ENCODE data around the gene FABP7. TPM values are rescaled to one million over a fixed set of nuclear protein-coding genes. Genes with fewer than 3 reads are reported as not detected.
"Not testable (repeated sequence)": the region's sequence is repeated elsewhere in the genome, so short reads cannot be mapped to it uniquely, and the experiment has no call there.

Gene FABP7
- total RNA-seq, 6 experiments from 2014 or later = not detected

DNA sequence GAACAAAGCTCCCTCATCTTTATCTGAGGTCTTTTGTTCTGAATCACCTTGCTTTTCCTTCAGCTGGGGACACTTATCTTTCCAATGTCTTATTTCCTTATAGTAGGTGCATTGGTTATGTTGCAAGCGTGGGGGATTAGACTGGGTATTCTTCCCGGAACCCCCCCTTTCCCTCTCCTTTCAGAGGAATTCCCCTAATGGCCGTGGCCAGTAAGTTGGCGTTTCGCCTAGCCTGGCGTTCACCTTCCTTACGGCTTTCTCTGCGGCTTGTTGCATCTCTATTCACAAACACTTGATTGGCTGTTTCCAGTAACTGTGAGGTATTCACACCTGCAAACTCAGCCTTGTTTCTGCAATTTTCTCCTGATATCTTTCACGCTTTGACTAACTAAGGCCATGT is 32.8 kb upstream of the FABP7 start:
- H3K4me1 Mint-ChIP-seq (ENCODE audit: low read depth) = no peaks in the 10 kb centered on the region
- H3K4me3 Mint-ChIP-seq = no peak overlapping the region
- no peaks in the 10 kb centered on the region for H3K9me3 Mint-ChIP-seq
- H3K27ac Mint-ChIP-seq = no peak overlapping the region
- H3K27me3 Mint-ChIP-seq (ENCODE audit: insufficient read depth) = peaks cover 7% of the 10 kb centered on the region
- TF ChIP-seq CTCF (IDR thresholded peaks at IDR 0.05) = no peak
- H3K36me3 Mint-ChIP-seq (ENCODE audit: low read depth) = no peaks in the 10 kb centered on the region
- no peak for DNase-seq

- Mint-ChIP-seq H3K4me1 (ENCODE audit: low read depth) (no peaks in the 10 kb centered on the region), H3K36me3 (ENCODE audit: low read depth) (no peaks in the 10 kb centered on the region), H3K4me3 (no peak overlapping the region), H3K27me3 (ENCODE audit: insufficient read depth) (peaks cover 8% of the 10 kb centered on the region), H3K9me3 (no peaks in the 10 kb centered on the region), H3K27ac (no peak overlapping the region)
- no peak for TF ChIP-seq CTCF (IDR thresholded peaks at IDR 0.05)
- no peak for DNase-seq
Measured at GRCh38 chr6:122747573-122747972, 31.9 kb upstream of the FABP7 start.

DNA sequence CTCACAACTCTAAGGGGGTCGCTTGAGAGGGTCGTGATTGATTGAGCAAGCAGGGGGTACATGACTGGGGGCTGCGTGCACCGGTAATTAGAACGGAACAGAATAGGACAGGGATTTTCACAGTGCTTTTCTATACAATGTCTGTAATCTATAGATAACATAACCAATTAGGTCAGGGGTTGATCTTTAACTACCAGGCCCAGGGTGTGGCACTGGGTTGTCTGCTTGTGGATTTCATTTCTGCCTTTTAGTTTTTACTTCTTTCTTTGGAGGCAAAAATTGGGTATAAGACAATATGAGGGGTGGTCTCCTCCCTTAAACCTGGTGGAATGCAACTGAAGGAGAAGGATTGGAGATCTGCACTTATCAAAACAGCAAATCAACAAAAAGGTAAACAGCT is 30.6 kb upstream of the FABP7 start:
- H3K9me3 Mint-ChIP-seq; H3K4me3 Mint-ChIP-seq; H3K36me3 Mint-ChIP-seq (ENCODE audit: low read depth); H3K4me1 Mint-ChIP-seq (ENCODE audit: low read depth); DNase-seq; H3K27ac Mint-ChIP-seq: not testable (repeated sequence)
- peaks cover 13% of the 10 kb centered on the region for H3K27me3 Mint-ChIP-seq (ENCODE audit: insufficient read depth)

DNA sequence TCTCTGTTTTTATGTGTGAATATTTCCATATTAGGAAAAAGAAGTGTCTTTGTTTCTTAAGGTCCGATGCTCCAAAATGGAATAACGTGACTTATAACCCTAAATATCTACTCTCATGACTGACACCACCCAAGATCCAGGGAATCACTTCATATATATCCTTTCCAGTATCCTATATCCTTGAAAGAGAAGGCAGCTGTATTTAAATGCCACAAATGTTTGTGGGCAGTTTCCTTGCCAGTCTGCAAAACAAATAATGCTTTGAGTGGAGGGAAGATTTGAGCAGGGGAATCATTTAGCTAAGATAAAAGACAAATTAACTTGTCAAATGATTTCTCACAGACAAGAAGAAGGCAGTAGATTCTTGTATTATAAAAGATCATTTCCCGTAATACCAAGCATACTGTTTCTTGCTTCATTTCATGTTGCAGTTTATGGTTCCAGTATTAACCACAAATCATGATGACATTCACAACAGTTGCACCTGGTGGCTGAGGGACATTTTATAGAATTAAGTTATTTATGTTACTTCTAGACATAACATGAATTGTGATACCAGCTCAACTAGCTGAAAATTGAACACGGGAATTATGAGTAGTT is 30.0 kb upstream of the FABP7 start:
- no peak for DNase-seq
- TF ChIP-seq CTCF (IDR thresholded peaks at IDR 0.05) = no peak
- H3K9me3 Mint-ChIP-seq = no peaks in the 10 kb centered on the region
- no peak overlapping the region for H3K27ac Mint-ChIP-seq
- peaks cover 7% of the 10 kb centered on the region; the same call in 1 of the 2 replicates for H3K4me1 Mint-ChIP-seq (ENCODE audit: low read depth)
- H3K4me3 Mint-ChIP-seq = no peak overlapping the region
- H3K36me3 Mint-ChIP-seq (ENCODE audit: low read depth) = no peaks in the 10 kb centered on the region
- peaks cover 13% of the 10 kb centered on the region for H3K27me3 Mint-ChIP-seq (ENCODE audit: insufficient read depth)

DNA sequence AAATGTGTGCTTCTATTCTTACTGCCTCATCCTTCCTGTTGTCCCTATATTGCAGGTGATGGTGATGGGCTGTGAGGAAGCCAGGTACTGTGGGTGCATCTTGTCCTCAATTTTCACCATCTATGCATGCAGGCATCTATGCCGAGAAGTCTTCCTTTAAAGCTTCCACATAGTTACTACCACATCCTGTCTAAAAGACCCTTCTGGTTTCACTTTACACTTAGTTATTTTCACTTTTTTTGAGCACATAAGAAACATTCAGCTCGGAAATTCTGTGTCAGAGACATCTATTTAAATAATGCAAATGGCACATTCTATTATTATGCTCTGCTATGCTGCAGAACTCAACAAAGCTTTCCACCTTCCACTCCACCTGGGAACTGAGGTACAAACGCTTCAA is 28.2 kb upstream of the FABP7 start:
- TF ChIP-seq CTCF (IDR thresholded peaks at IDR 0.05) = no peak

GRCh38 chr6:122752459-122752858 is 27.1 kb upstream of the FABP7 start:
- H3K9me3 Mint-ChIP-seq = no peaks in the 10 kb centered on the region
- H3K36me3 Mint-ChIP-seq (ENCODE audit: low read depth) = no peaks in the 10 kb centered on the region
- H3K4me3 Mint-ChIP-seq = no peak overlapping the region
- no peak for TF ChIP-seq CTCF (IDR thresholded peaks at IDR 0.05)
- H3K27ac Mint-ChIP-seq = no peak overlapping the region
- H3K27me3 Mint-ChIP-seq (ENCODE audit: insufficient read depth) = peaks cover 12% of the 10 kb centered on the region
- H3K4me1 Mint-ChIP-seq (ENCODE audit: low read depth) = peaks cover 7% of the 10 kb centered on the region; the same call in 1 of the 2 replicates
- DNase-seq = no peak

More for the DNA sequence above, 28.2 kb upstream of the FABP7 start:
- Mint-ChIP-seq H3K4me1 (ENCODE audit: low read depth) (peaks cover 7% of the 10 kb centered on the region; the same call in 1 of the 2 replicates), H3K4me3 (no peak overlapping the region), H3K9me3 (no peaks in the 10 kb centered on the region), H3K27ac (no peak overlapping the region), H3K27me3 (ENCODE audit: insufficient read depth) (peaks cover 12% of the 10 kb centered on the region), H3K36me3 (ENCODE audit: low read depth) (no peaks in the 10 kb centered on the region)
- no peak for DNase-seq
